Measurements from ENCODE around the gene TBC1D1.

TBC1D1 gene

GRCh38 chr4:37960098-37960497 is 69.2 kb downstream of the TBC1D1 start, which contains the start of gene PTTG2:
TSS of gene PTTG2 (plus strand) at chr4:37960398. CDS start at chr4:37960435, 37 bp downstream.
- TF ChIP-seq, protein P1, sequence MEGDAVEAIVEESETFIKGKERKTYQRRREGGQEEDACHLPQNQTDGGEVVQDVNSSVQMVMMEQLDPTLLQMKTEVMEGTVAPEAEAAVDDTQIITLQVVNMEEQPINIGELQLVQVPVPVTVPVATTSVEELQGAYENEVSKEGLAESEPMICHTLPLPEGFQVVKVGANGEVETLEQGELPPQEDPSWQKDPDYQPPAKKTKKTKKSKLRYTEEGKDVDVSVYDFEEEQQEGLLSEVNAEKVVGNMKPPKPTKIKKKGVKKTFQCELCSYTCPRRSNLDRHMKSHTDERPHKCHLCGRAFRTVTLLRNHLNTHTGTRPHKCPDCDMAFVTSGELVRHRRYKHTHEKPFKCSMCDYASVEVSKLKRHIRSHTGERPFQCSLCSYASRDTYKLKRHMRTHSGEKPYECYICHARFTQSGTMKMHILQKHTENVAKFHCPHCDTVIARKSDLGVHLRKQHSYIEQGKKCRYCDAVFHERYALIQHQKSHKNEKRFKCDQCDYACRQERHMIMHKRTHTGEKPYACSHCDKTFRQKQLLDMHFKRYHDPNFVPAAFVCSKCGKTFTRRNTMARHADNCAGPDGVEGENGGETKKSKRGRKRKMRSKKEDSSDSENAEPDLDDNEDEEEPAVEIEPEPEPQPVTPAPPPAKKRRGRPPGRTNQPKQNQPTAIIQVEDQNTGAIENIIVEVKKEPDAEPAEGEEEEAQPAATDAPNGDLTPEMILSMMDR (IDR thresholded peaks at IDR 0.05; ENCODE audit: borderline replicate concordance, insufficient read depth, low read depth, low read length), result no peak
- no peak within 1 kb of the TSS for H3K4me3 ChIP-seq (ENCODE audit: low read depth, low read length)

- TF ChIP-seq, protein P1 (IDR thresholded peaks at IDR 0.05; ENCODE audit: borderline replicate concordance, insufficient read depth, low read depth, low read length), result no peak
- H3K4me3 ChIP-seq (ENCODE audit: low read depth, low read length), result no peak overlapping the region
Measured at GRCh38 chr4:37960679-37961450, 70.0 kb downstream of the TBC1D1 start.

- no peak overlapping the region for H3K4me3 ChIP-seq (ENCODE audit: low read depth, low read length)
- TF ChIP-seq, protein P1 (IDR thresholded peaks at IDR 0.05; ENCODE audit: borderline replicate concordance, insufficient read depth, low read depth, low read length), result no peak
Measured at GRCh38 chr4:37964734-37965457, 74.0 kb downstream of the TBC1D1 start.

GRCh38 chr4:37966044-37966443 is 75.2 kb downstream of the TBC1D1 start:
- TF ChIP-seq, protein P1 (IDR thresholded peaks at IDR 0.05; ENCODE audit: borderline replicate concordance, insufficient read depth, low read depth, low read length), result no peak
- H3K4me3 ChIP-seq (ENCODE audit: low read depth, low read length), result no peak overlapping the region

GRCh38 chr4:37967736-37968135 is 76.9 kb downstream of the TBC1D1 start:
- TF ChIP-seq, protein P1 (IDR thresholded peaks at IDR 0.05; ENCODE audit: borderline replicate concordance, insufficient read depth, low read depth, low read length), result no peak
- no peak overlapping the region for H3K4me3 ChIP-seq (ENCODE audit: low read depth, low read length)

- TF ChIP-seq, protein P1 (IDR thresholded peaks at IDR 0.05; ENCODE audit: borderline replicate concordance, insufficient read depth, low read depth, low read length), result no peak
- H3K4me3 ChIP-seq (ENCODE audit: low read depth, low read length), result no peak overlapping the region
Measured at GRCh38 chr4:37968747-37969146, 77.9 kb downstream of the TBC1D1 start.

Data from GM12875 (cell line).